MM.1S (cell line): ENCODE data around the gene HDGF.

ENCODE experiments used
- DNase-seq: peaks from one replicate; pipeline ENCODE4 v3.0.0-alpha.2; 2015
- H2AFZ ChIP-seq: fragments of 300-600 bp; sonication (generic); 2 replicates; pipeline ENCODE4 v1.6.0; 2016; ENCODE audit warnings: antibody characterized with exemption, low read length
- H3F3A ChIP-seq: fragments of 300-600 bp; sonication (generic); 2 replicates; pipeline ENCODE4 v1.6.1; 2016; ENCODE audit warnings: mild to moderate bottlenecking, antibody characterized with exemption, low read length, moderate library complexity, mixed read lengths; ENCODE audit not compliant: insufficient read depth
- H3K27ac ChIP-seq: fragments of 300-600 bp; sonication (generic); 2 replicates; pipeline ENCODE4 v1.5.1; 2016; ENCODE audit warnings: mild to moderate bottlenecking, low read length
- H3K27me3 ChIP-seq: fragments of 300-600 bp; sonication (generic); replicated peaks from 2 replicates; pipeline ENCODE4 v1.6.0; 2016; ENCODE audit warnings: low read length; ENCODE audit not compliant: insufficient read depth
- H3K36me3 ChIP-seq: fragments of 300-600 bp; sonication (generic); replicated peaks from 2 replicates; pipeline ENCODE4 v1.6.1; 2016; ENCODE audit warnings: mild to moderate bottlenecking, low read length, mixed read lengths; ENCODE audit not compliant: insufficient read depth
- H3K4me1 ChIP-seq: fragments of 300-600 bp; sonication (generic); 2 replicates; pipeline ENCODE4 v1.6.1; 2016; ENCODE audit warnings: low read length, mixed read lengths
- H3K4me2 ChIP-seq: fragments of 300-600 bp; sonication (generic); 2 replicates; pipeline ENCODE4 v1.6.0; 2016; ENCODE audit warnings: low read depth, low read length
- H3K4me3 ChIP-seq: fragments of 300-600 bp; sonication (generic); 2 replicates; pipeline ENCODE4 v1.5.1; 2016; ENCODE audit warnings: low read length, mixed read lengths
- H3K79me2 ChIP-seq: fragments of 300-600 bp; sonication (generic); 2 replicates; pipeline ENCODE4 v1.6.1; 2016; ENCODE audit warnings: mixed run types, low read length, mixed read lengths
- H3K9ac ChIP-seq: fragments of 300-600 bp; sonication (generic); 2 replicates; pipeline ENCODE4 v1.6.1; 2016; ENCODE audit warnings: low read length, mixed read lengths
- H3K9me2 ChIP-seq: fragments of 300-600 bp; sonication (generic); replicated peaks from 2 replicates; pipeline ENCODE4 v1.6.1; 2016; ENCODE audit warnings: mild to moderate bottlenecking, low read length, mixed read lengths; ENCODE audit not compliant: insufficient read depth
- H3K9me3 ChIP-seq: fragments of 300-600 bp; sonication (generic); replicated peaks from 2 replicates; pipeline ENCODE4 v1.6.1; 2016; ENCODE audit warnings: mild to moderate bottlenecking, low read length, mixed read lengths; ENCODE audit not compliant: insufficient read depth
- H4K20me1 ChIP-seq: fragments of 300-600 bp; sonication (generic); 2 replicates; pipeline ENCODE4 v1.6.1; 2016; ENCODE audit warnings: mild to moderate bottlenecking, low read length, moderate library complexity, mixed read lengths; ENCODE audit not compliant: insufficient read depth
- EZH2 ChIP-seq: fragments of 300-600 bp; sonication (generic); optimal IDR thresholded peaks from 2 replicates; pipeline ENCODE3; 2017; ENCODE audit warnings: low read depth, mild to moderate bottlenecking, antibody characterized with exemption, low read length, mixed read lengths
- EZH2phosphoT487 ChIP-seq: fragments of 300-600 bp; sonication (generic); IDR thresholded peaks from 2 replicates; pipeline ENCODE4 v1.6.1; 2018; ENCODE audit warnings: antibody characterized with exemption, low read length
- TF ChIP-seq, protein P1 (sequence below): fragments of 300-600 bp; sonication (generic); IDR thresholded peaks from 2 replicates; pipeline ENCODE4 v1.5.1; 2016; ENCODE audit warnings: antibody characterized with exemption, low read length, mixed read lengths

HDGF gene

DNA sequence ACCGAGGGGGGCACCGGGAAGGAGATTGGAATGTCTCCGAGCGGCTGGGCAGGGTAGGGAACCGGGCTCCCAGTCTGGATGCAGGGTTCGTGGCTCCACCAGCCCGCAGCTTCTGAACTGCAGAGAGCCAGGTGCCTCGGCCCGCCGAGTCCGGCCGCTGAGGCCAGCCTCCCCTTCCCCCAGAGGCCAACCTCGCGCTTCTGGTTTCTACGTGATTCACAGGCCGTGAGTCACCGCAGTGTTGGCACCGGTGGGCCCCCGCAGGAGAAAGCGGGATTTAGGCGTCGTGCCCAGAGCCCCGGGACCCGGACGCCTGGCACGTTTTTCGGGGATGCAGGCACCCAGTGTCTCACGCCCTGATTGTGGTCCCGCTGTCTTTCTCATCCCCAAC is 46.5 kb downstream of the HDGF start:
- Histone ChIP-seq H3F3A (no peaks in the 10 kb centered on the region; the same call in 1 of the 2 replicates), H2AFZ (no peak overlapping the region)

DNA sequence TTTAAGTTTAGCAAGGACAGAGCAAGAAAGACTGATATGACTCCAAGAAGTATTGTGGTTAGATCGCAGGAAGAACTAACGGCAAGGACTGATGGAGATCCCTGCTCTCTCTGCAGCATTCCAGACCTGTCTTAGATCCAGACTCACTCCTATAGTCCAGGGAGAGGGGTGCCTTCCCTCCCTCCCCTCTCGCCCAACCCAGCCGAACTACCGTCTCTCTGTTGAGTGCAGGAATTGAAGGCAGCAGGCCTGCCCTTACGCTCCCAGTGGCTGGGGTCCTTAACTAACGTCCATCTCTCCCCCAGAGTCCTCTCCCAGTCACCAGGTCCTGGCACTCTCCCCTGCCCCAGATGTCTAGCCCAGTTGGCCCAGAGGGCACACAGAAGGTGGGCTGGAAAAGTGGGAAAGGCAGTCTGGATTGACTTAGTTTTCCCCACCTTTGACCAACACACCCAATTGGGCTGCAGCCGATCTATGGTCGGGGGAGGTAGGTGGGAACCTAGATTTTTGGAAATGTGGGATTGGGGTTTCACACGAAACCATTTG is 47.2 kb downstream of the HDGF start:
- Histone ChIP-seq H3K4me2 (no peak overlapping the region), H3K79me2 (no peaks in the 10 kb centered on the region), H4K20me1 (no peaks in the 10 kb centered on the region), H3K27me3 (peaks cover 68% of the 10 kb centered on the region), H3K4me3 (no peak overlapping the region), H3K9ac (no peak overlapping the region), H3K36me3 (no peaks in the 10 kb centered on the region), H2AFZ (no peak overlapping the region), H3K27ac (no peak overlapping the region), H3F3A (no peaks in the 10 kb centered on the region; the same call in 1 of the 2 replicates), H3K9me2 (no peaks in the 10 kb centered on the region), H3K9me3 (no peaks in the 10 kb centered on the region), H3K4me1 (peaks cover 16% of the 10 kb centered on the region)
- no peak for DNase-seq
- no peak for TF ChIP-seq EZH2phosphoT487
- no peak for TF ChIP-seq EZH2
- TF ChIP-seq, protein P1, sequence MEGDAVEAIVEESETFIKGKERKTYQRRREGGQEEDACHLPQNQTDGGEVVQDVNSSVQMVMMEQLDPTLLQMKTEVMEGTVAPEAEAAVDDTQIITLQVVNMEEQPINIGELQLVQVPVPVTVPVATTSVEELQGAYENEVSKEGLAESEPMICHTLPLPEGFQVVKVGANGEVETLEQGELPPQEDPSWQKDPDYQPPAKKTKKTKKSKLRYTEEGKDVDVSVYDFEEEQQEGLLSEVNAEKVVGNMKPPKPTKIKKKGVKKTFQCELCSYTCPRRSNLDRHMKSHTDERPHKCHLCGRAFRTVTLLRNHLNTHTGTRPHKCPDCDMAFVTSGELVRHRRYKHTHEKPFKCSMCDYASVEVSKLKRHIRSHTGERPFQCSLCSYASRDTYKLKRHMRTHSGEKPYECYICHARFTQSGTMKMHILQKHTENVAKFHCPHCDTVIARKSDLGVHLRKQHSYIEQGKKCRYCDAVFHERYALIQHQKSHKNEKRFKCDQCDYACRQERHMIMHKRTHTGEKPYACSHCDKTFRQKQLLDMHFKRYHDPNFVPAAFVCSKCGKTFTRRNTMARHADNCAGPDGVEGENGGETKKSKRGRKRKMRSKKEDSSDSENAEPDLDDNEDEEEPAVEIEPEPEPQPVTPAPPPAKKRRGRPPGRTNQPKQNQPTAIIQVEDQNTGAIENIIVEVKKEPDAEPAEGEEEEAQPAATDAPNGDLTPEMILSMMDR: no peak

More for the DNA sequence above, 46.5 kb downstream of the HDGF start:
- H3K4me1 ChIP-seq: peaks cover 16% of the 10 kb centered on the region
- peak overlapping the region; percentile 96; the same call in 1 of the 2 replicates for H3K4me2 ChIP-seq
- no peaks in the 10 kb centered on the region for H4K20me1 ChIP-seq
- DNase-seq: no peak
- H3K9me2 ChIP-seq: no peaks in the 10 kb centered on the region
- no peaks in the 10 kb centered on the region for H3K9me3 ChIP-seq
- H3K9ac ChIP-seq: no peak overlapping the region
- no peak overlapping the region for H3K27ac ChIP-seq
- no peaks in the 10 kb centered on the region for H3K79me2 ChIP-seq
- no peaks in the 10 kb centered on the region for H3K36me3 ChIP-seq
- TF ChIP-seq, protein P1: no peak
- no peak for TF ChIP-seq EZH2
- no peak overlapping the region for H3K4me3 ChIP-seq
- H3K27me3 ChIP-seq: peaks cover 68% of the 10 kb centered on the region

GRCh38 chr1:156703741-156704140 is 47.7 kb downstream of the HDGF start:
- Histone ChIP-seq H3K4me2 (no peak overlapping the region), H3F3A (no peaks in the 10 kb centered on the region; the same call in 1 of the 2 replicates), H3K9me3 (no peaks in the 10 kb centered on the region), H3K4me1 (peaks cover 16% of the 10 kb centered on the region), H3K9me2 (no peaks in the 10 kb centered on the region), H3K79me2 (no peaks in the 10 kb centered on the region), H3K36me3 (no peaks in the 10 kb centered on the region), H4K20me1 (no peaks in the 10 kb centered on the region), H2AFZ (no peak overlapping the region), H3K27ac (no peak overlapping the region), H3K9ac (no peak overlapping the region), H3K4me3 (no peak overlapping the region), H3K27me3 (peaks cover 68% of the 10 kb centered on the region)
- no peak for DNase-seq
- no peak for TF ChIP-seq EZH2phosphoT487
- TF ChIP-seq, protein P1: no peak
- no peak for TF ChIP-seq EZH2
